Fibroblast of lung (primary cell): ENCODE measurements around the gene CNKSR2. TPM values are rescaled to one million over a fixed set of nuclear protein-coding genes. Genes with fewer than 3 reads are reported as not detected.

ENCODE experiments used
- DNase-seq, 2 donors: peaks; one replicate each; pipeline versions ENCODE4 v3.0.0 to v3.0.0-alpha.2; 2010; ENCODE audit warnings: low read depth in 2 of 2
- H2AFZ ChIP-seq: 2 replicates; pipeline ENCODE4 v1.5.1; 2012; ENCODE audit warnings: low read length, control low read depth, inconsistent platforms
- H3K27ac ChIP-seq: 2 replicates; pipeline ENCODE4 v1.5.1; 2011; ENCODE audit warnings: low read length, control low read depth; ENCODE audit not compliant: insufficient read depth
- H3K27me3 ChIP-seq: 2 replicates; pipeline ENCODE4 v1.5.1; 2011; ENCODE audit warnings: mild to moderate bottlenecking, low read length; ENCODE audit not compliant: control insufficient read depth, insufficient read depth
- H3K36me3 ChIP-seq: 2 replicates; pipeline ENCODE4 v1.5.1; 2011; ENCODE audit warnings: low read length; ENCODE audit not compliant: control insufficient read depth, insufficient read depth
- H3K4me1 ChIP-seq: 2 replicates; pipeline ENCODE4 v1.5.1; 2011; ENCODE audit warnings: low read length; ENCODE audit not compliant: control insufficient read depth, insufficient read depth; ENCODE audit errors: extremely low read depth
- H3K4me2 ChIP-seq: 2 replicates; pipeline ENCODE4 v1.5.1; 2011; ENCODE audit warnings: low read length, control low read depth; ENCODE audit not compliant: insufficient read depth; ENCODE audit errors: extremely low read depth
- H3K4me3 ChIP-seq, 4 experiments: fragments of 200-600 bp in 1 of 4; sonication (generic) in 1 of 4; replicated peaks in 1 of 4; 2 replicates each; pipeline ENCODE4 v1.5.1; 2011 to 2016; ENCODE audit warnings: low read length in 4 of 4, low read depth in 3 of 4, mild to moderate bottlenecking in 3 of 4, control low read depth in 2 of 4, inconsistent platforms in 1 of 4, mixed read lengths in 1 of 4; ENCODE audit not compliant: insufficient read depth in 1 of 4; ENCODE audit errors: control extremely low read depth in 1 of 4
- H3K79me2 ChIP-seq: 2 replicates; pipeline ENCODE4 v1.5.1; 2012; ENCODE audit warnings: mild to moderate bottlenecking, low read length, inconsistent platforms; ENCODE audit not compliant: control insufficient read depth, insufficient read depth
- H3K9ac ChIP-seq: 2 replicates; pipeline ENCODE4 v1.5.1; 2011; ENCODE audit warnings: mild to moderate bottlenecking, low read length, control low read depth; ENCODE audit not compliant: insufficient read depth
- H3K9me3 ChIP-seq: 2 replicates; pipeline ENCODE4 v1.5.1; 2012; ENCODE audit warnings: low read depth, low read length; ENCODE audit not compliant: control insufficient read depth, insufficient read depth
- H4K20me1 ChIP-seq: 2 replicates; pipeline ENCODE4 v1.5.1; 2011; ENCODE audit warnings: low read length; ENCODE audit not compliant: control insufficient read depth, insufficient read depth; ENCODE audit errors: extremely low read depth
- EZH2 ChIP-seq: IDR thresholded peaks from 2 replicates; pipeline ENCODE4 v1.5.1; 2012; ENCODE audit warnings: low read length, control low read depth, mild to moderate bottlenecking; ENCODE audit errors: missing control alignments
- polyA plus RNA-seq, 2 donors: library from polyadenylated mRNA; depleted of rRNA in 1 of 2; stranded (reverse) in 1 of 2; unstranded in 1 of 2; fragments of >200 nt; gene quantifications; 2 replicates each; pipeline ENCODE4 v1.2.1, GENCODE V29; 2011 to 2012; ENCODE audit warnings: missing spikeins in 1 of 2
- total RNA-seq: library from RNA; depleted of rRNA; stranded (reverse); fragments of >200 nt; gene quantifications from 2 replicates; pipeline ENCODE4 v1.2.1, GENCODE V29; 2014
- TF ChIP-seq, protein P1 (sequence below), 2 donors: IDR thresholded peaks in 1 of 2; conservative IDR thresholded peaks in 1 of 2; 1 replicate in 1 of 2; 2 replicates in 1 of 2; pipeline ENCODE4 v1.5.1; 2011 to 2012; ENCODE audit warnings: low read length in 2 of 2, control low read depth in 1 of 2, inconsistent platforms in 1 of 2, low read depth in 1 of 2, mild to moderate bottlenecking in 1 of 2

Gene CNKSR2
- total and polyA plus RNA-seq, 2 donors (not counting 1 experiment from before 2014, with no cell fraction given), result 0.16 to 0.33 TPM

GRCh38 chrX:21437036-21437435 is 62.8 kb downstream of the CNKSR2 start:
- TF ChIP-seq, protein P1, sequence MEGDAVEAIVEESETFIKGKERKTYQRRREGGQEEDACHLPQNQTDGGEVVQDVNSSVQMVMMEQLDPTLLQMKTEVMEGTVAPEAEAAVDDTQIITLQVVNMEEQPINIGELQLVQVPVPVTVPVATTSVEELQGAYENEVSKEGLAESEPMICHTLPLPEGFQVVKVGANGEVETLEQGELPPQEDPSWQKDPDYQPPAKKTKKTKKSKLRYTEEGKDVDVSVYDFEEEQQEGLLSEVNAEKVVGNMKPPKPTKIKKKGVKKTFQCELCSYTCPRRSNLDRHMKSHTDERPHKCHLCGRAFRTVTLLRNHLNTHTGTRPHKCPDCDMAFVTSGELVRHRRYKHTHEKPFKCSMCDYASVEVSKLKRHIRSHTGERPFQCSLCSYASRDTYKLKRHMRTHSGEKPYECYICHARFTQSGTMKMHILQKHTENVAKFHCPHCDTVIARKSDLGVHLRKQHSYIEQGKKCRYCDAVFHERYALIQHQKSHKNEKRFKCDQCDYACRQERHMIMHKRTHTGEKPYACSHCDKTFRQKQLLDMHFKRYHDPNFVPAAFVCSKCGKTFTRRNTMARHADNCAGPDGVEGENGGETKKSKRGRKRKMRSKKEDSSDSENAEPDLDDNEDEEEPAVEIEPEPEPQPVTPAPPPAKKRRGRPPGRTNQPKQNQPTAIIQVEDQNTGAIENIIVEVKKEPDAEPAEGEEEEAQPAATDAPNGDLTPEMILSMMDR (conservative IDR thresholded peaks at IDR 0.05 in 1 of 2, IDR thresholded peaks at IDR 0.05 in 1 of 2; ENCODE audit: low read depth in 1 of 2, low read length in 2 of 2), result no peak
- no peak for TF ChIP-seq EZH2

GRCh38 chrX:21438792-21439191 is 64.6 kb downstream of the CNKSR2 start:
- Histone ChIP-seq H3K79me2 (no peaks in the 10 kb centered on the region), H3K27me3 (no peaks in the 10 kb centered on the region), H2AFZ (no peak overlapping the region), H3K4me3 (no peak overlapping the region), H4K20me1 (no peaks in the 10 kb centered on the region), H3K27ac (no peak overlapping the region), H3K4me1 (no peaks in the 10 kb centered on the region), H3K9me3 (no peaks in the 10 kb centered on the region), H3K36me3 (no peaks in the 10 kb centered on the region), H3K4me2 (no peak overlapping the region), H3K9ac (no peak overlapping the region)
- no peak for DNase-seq
- TF ChIP-seq EZH2, result no peak
- TF ChIP-seq, protein P1 (conservative IDR thresholded peaks at IDR 0.05 in 1 of 2, IDR thresholded peaks at IDR 0.05 in 1 of 2; ENCODE audit: low read depth in 1 of 2, low read length in 2 of 2), result no peak

More at GRCh38 chrX:21437036-21437435, 62.8 kb downstream of the CNKSR2 start:
- no peaks in the 10 kb centered on the region for H3K27me3 ChIP-seq
- H3K27ac ChIP-seq, result no peak overlapping the region
- no peaks in the 10 kb centered on the region for H3K4me1 ChIP-seq
- no peaks in the 10 kb centered on the region for H4K20me1 ChIP-seq
- no peak overlapping the region for H3K4me3 ChIP-seq
- no peak overlapping the region for H3K9ac ChIP-seq
- no peak for DNase-seq
- no peak overlapping the region for H2AFZ ChIP-seq
- no peaks in the 10 kb centered on the region for H3K79me2 ChIP-seq
- no peaks in the 10 kb centered on the region for H3K36me3 ChIP-seq
- no peaks in the 10 kb centered on the region for H3K9me3 ChIP-seq
- H3K4me2 ChIP-seq, result no peak overlapping the region

DNA sequence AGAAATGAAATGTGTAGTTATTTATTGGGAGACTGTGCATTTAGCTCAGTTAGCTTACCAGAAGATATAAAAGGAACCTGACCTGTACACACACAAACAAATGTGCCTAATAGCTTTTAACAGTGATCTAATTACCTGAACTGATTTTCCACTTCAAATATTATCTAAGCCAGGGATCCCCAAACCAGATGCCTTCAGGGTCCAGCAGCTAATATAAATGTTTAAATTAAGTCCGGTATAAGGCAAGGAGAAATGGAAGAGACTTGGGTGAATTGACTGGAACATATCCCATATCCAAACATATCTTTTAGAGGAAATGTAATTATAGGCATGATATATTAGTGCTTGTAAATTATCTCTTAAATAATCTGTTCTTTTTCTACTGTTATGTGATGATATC is 66.7 kb downstream of the CNKSR2 start:
- Histone ChIP-seq H3K4me2 (no peak overlapping the region), H3K79me2 (no peaks in the 10 kb centered on the region), H3K4me3 (no peak overlapping the region), H3K27ac (no peak overlapping the region), H3K36me3 (no peaks in the 10 kb centered on the region), H4K20me1 (no peaks in the 10 kb centered on the region), H2AFZ (no peak overlapping the region), H3K27me3 (no peaks in the 10 kb centered on the region), H3K4me1 (no peaks in the 10 kb centered on the region), H3K9me3 (no peaks in the 10 kb centered on the region), H3K9ac (no peak overlapping the region)
- no peak for TF ChIP-seq EZH2
- TF ChIP-seq, protein P1 (conservative IDR thresholded peaks at IDR 0.05 in 1 of 2, IDR thresholded peaks at IDR 0.05 in 1 of 2; ENCODE audit: low read depth in 1 of 2, low read length in 2 of 2), result no peak
- no peak for DNase-seq
